EL (cell line): ENCODE results near the gene FUT6.
"Not testable (repeated sequence)": the region's sequence is repeated elsewhere in the genome, so short reads cannot be mapped to it uniquely, and the experiment has no call there.

Experiments
- DNase-seq: peaks from one replicate; pipeline ENCODE4 v3.0.0-alpha.2; 2016

Gene FUT6

GRCh38 chr19:5784581-5785147, 54.8 kb downstream of the FUT6 start, which contains the start of gene PRR22:
Gene PRR22 (minus strand): TSS chr19:5784746. CDS start chr19:5784660, 86 bp downstream.
- DNase-seq, result no peak

GRCh38 chr19:5782945-5783919, 56.3 kb downstream of the FUT6 start:
- DNase-seq, result no peak

- no peak for DNase-seq
These were observed 57.2 kb downstream of the FUT6 start for GRCh38 chr19:5782322-5782721.

GRCh38 chr19:5780916-5781315, 58.6 kb downstream of the FUT6 start:
- DNase-seq, result not testable (repeated sequence)
